ENCODE results near the gene PIK3AP1. TPM values are rescaled to one million over a fixed set of nuclear protein-coding genes. Genes with fewer than 3 reads are reported as not detected.
A peak's percentile ranks its signal among the peaks of the same experiment; 100 is the strongest.

PIK3AP1 gene
- total RNA-seq, 1 donor from 2014 or later: 6.9 TPM

DNA sequence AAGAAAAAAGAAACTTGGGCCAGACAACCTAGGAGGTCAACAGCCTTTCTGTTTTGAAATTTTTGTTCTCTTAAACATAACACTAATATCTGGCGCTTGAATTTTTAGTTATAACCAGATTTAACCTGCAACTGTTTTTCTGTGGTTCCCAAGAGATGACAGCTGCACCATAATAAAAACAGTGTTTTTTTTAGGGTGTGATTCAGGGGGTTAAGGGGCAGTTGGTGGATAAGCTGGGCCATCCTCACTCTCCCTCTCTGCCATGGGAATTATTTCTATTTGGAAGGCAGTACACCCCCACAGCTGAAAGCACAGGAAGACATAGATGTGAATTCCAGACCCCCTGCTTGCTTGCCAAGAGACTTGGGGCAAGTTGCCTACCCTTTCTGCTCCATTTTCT, 113.4 kb downstream of the PIK3AP1 start:
- DNase-seq (no peak), ATAC-seq (ENCODE audit: poor library complexity) (no peak)
- intact Hi-C loops (cut with DNase I): no loop called here

DNA sequence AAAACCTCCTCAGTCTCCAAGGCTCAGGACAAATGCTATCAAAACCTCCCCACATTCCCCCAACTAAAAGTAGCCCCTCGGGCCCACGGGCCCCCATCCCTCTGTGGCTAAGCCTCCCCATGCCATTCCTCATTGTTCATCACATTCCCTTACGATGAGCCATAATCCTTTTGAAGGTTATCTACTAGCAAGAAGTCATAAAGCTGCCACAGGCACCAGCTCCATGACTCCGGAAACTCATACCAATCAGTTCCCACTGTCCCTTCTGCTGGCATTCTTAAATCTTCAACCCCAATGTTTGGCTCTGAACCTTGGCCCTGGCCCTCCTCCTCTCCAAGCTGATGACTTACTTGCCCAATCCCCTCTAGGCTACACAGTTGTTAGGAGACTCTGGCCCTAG, 114.1 kb downstream of the PIK3AP1 start:
- DNase-seq (no peak), ATAC-seq (ENCODE audit: poor library complexity) (no peak)
- intact Hi-C loops (cut with DNase I): no loop called here

DNA sequence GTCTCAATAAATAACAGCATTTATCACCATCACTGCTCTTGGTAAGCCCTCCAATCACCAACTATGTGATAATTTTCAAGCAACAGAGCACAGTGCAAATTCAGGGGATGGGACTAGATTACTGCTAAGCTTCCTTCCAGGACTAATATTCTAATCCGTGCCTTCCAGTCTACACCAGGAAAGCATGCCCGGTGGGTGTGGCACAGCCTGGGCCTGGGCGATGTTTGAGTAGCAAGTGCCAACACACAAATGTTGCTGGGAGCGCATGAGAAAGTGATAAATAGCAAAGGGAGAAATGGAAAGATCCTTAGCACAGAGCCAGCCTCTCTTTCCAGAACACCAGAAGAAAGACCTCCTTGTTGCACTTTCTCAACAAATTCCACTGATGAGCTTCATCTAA, 120.0 kb downstream of the PIK3AP1 start:
- no peak for DNase-seq
- ATAC-seq (ENCODE audit: poor library complexity): no peak
- intact Hi-C loops (cut with DNase I): no loop called here

DNA sequence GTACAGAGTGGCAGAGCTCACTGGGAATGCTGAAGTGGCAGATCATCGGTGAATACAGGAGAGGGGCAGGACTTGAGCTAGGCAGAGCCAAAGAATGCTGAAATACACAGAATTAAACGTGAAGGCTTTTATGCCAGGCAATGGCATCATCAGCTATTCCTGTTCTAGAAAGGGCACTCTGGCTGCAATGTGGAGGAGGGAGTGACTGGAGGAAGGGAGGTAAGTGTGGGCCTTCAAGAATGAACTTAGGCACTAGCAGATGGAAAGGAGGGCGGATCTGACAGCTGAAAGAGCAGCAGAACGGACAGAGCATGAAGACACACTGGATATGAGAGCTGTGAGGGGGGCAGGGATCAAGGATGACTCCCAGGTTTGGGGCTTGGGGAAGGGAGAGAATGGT, 121.5 kb downstream of the PIK3AP1 start:
- no peak for ATAC-seq (ENCODE audit: poor library complexity)
- intact Hi-C loops (cut with DNase I): no loop called here
- DNase-seq: no peak

DNA sequence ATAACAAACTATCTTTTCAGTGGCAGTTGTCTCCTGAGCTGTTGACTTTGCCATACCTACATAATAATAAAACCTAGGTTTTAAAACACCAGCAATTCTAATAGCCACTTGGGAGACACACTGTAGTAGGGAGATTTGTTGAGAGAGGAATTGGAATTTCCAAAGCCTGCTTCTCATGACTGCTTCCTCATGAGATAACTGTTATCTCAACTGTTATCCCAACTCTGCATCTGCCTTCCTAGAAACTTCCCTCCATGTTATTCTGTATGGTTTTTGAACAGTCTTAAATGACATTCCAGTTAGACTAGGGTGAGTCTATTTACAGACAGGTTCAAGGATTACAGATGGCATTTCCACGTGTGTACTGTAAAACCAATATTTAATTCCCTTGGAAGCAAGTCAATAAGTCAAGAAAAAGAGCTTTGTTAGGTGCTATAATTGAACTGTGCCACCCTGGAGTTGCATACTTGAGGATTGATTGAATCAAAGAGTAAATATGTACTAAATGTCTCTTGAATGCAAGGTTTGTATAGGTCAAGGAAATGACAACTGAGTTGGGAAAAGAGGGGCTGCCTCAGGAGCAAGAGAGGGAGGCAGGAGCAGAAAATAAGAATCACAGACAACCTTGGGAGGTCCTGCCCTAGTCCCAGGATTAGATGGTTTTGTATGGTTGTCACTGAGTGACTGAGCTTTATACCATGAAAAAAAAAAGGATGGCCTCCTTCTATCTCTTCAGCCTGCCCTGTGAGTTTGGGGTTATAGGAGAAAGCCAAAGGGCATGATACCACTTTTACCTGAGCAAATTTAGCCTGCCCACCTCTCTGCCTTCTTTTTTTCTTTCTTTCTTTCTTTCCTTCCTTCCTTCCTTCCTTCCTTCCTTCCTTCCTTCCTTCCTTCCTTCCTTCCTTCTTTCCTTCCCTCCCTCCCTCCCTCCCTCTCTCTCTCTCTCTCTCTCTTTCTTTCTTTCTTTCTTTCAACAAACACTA, 123.6 kb downstream of the PIK3AP1 start:
- ATAC-seq (ENCODE audit: poor library complexity): no peak
- intact Hi-C loops (cut with DNase I): no loop called here
- DNase-seq: no peak

DNA sequence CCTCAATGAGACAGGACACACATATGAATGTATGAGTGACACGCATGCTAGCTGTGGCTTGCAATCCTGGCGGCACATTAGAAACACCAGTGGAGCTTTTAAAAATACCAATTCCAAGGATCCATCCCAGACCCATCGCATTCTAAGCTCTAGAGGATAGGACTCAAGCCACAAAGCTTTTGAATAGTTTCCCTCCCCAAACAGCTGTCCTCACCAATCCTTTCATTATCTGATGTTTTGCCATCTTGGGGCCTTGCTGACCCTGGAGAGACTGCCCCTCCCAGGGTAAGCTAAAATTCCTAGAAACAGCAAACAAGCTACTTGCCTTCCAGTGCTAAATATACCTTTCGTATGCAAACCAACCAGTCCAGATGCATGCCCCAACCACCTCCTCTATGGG, 124.6 kb downstream of the PIK3AP1 start:
- ATAC-seq (ENCODE audit: poor library complexity) (no peak), DNase-seq (no peak)
- intact Hi-C loops (cut with DNase I): no loop called here

DNA sequence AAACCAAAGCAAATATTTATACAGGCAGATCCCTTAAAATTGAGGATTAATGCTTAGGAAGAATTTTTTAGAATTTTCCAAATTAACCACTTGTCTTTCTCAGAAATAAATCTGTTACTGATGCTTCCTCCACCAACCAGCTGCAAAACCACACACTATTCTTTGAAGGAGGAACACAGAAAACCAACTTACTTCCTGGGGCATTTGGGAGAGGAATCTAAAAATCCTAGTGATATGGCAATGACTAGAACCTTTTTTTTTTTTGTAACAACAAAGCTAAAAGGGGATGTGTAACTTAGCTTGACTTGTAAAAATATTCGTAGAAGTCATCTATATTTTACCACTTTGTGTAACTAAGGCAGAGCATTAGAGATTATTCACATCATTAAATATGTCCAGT, 128.4 kb downstream of the PIK3AP1 start:
- ATAC-seq (ENCODE audit: poor library complexity): no peak
- intact Hi-C loops (cut with DNase I): no loop called here
- no peak for DNase-seq

DNA sequence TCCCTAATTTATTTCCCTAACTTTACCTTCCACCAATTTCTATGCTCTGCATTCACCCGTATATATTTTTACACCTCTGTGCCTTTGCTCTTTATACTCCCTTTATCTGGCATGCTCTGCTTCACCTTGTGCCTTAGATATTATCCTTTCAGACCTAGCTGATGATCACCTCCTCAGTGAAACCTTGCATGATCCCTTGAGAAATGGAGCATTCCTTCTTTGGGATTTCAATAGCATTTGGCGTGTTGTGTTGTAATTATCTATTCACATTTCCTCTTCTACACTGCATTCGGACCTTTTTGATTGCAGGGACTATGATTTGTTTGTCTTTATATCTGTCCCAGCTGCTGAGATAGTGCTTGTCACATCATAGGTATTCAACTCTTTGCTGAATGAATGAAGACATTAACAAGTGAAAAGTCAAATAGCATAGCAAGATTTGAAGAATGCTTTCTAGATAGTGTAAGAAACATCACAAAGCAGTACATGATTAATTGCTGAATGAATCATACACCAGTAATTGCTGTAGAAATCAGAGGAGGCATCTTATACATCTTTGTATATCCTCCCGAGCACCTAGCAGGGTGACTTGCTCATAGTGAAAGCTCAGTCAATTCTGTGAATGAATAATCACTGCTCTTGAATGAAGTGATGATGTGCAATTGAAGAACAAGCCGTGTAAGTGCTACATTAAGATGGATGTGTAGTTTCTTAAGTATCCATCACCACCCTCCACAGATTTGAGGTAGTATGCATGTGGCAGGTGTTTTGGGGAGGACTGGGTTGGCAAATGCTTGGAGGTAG, 131.5 kb downstream of the PIK3AP1 start:
- intact Hi-C loops (cut with DNase I): no loop called here

DNA sequence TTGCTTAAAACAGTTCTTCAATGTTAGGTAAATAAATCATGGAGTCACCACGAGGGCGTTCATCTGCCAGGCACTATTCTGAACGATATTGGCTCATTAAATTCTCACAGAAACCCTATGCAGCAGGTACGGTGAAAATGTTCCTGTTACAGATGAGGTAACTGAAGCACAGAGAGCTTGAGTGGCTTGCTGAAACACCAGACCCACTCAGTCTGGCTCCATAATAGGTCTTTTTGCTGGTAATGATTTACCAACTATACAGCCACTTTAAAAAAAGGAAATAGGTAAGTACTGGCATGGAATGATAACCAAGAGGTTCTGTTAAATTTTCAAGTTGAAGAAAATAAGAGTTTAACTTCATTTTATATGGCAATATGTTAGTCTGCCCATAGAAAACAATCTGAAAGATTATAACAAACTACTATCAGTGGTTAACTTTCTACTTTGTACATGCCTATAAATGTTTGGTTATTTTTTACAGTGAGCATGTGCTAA, 132.2 kb downstream of the PIK3AP1 start:
- ATAC-seq (ENCODE audit: poor library complexity) (no peak), DNase-seq (no peak)
- intact Hi-C loops (cut with DNase I): no loop called here

More for the DNA sequence above, 131.5 kb downstream of the PIK3AP1 start:
- DNase-seq (no peak), ATAC-seq (ENCODE audit: poor library complexity) (no peak)

DNA sequence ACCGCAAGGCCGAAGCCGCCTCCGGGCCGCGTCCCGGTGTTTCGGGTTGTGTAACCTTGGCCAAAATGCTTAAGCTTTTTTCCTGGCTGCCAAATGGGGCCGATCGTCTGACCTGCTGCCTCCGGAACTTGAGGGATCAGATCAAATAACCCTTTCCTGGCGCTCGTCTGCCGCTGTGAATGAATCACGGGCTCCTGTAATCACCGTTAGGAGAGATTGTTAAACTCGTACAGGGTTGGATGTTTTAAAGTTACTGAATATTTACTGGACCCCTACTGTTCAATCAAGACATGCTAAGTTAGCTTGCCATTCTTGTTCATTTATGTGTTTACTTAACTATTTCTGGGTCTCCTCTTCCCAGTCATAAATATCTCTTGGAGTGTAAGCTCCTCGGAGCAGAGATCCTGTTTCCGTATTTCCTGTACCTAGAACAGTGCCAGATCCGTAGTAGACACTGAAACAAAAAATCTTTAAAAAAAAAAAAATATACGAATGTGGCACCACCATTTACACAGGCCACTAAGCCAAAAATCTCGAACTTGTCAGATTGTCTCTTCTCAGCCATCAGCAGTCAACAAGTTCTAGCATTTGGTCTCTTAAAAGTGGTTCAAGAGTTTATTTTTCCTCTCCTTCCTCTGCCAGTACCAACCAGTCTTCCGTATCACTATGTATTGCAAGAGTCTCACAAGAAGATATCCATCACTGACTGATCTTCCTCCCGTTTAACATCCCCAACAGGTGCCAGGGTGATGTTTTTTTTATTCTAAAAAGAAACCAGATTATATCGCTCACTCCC, 132.9 kb downstream of the PIK3AP1 start:
- DNase-seq: no peak
- intact Hi-C loops (cut with DNase I): no loop called here
- peak; percentile 54 for ATAC-seq (ENCODE audit: poor library complexity)

DNA sequence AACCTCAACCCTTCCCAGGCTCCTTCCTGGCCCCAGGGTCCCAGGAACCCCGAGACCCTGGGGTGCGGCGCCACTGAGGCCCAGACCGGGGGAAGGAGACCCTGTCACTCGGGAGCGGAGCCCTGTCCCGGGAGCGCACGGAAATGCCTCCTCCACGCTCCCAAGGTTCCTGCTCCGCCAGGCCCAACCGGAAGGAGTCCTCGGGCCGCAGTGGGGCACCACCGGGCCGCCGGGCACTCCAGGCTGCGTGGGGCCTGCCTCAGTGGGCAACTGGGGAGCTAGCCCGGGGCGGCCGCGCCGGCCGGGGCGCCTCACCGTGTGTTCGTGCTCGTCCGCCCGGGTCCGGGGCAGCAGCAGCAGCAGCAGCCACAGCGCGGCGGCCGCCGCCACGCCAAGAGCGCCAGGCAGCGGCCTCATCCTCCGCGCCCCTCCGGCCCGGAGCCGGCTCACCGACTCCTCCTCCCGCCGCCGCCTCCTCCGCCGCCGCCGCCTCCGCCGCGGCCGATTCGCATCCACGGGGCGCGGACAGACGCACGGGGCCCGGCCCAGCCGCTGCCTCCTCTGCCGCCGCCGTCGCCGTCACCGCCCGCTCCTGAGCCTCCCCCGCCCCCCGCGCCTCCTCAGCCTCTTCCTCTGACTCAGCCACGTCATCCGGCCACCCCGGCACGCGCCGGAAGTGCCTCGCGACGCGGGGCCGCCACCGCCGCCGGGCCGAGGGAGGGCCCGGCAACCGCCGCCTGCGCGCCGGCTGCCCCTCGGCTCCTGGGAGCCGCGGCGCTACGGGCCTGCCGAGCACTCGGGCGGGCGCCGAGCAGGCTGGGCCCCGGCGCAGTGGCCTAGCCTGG, 133.7 kb downstream of the PIK3AP1 start, which contains the start of gene TM9SF3:
Gene TM9SF3 (minus strand): TSS at position 594 of the 845 bp plus-strand sequence. CDS start 177 bp downstream, at position 417.
- peak; percentile 92 for ATAC-seq (ENCODE audit: poor library complexity)
- intact Hi-C loops (cut with DNase I): no loop called here
- peak; percentile 97 for DNase-seq

DNA sequence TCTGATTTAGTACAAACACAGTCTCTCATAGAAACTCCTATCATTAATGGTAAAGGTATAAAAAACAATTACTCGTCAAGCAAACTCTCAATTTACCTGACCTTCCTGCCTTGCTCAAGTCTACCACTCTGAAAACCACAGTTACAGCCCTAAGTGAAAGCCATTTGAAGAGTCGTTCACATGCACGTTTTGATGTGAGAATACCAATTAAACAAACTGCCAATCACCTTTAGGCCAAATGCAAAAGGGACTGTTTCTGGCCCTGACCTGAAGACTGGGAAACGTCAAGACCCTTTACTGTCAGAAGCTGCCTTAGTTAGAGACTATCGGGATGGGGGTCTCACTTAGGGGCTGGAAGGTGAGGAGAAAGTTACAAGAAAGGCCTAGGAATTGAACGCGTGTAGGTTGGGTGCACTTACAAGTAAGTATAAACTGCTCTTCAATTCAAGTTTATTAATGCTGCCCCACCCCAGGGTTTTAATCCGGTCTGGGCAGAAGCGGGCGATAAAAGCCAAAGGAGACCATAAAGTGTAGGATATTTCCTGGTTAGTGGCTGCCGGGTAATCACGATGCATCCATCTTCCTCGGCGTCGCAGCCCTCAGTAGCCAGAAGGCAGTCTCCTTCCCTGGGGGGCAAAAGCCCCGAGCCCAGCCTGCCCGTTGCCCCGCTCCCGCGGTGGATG, 134.4 kb downstream of the PIK3AP1 start:
- ATAC-seq (ENCODE audit: poor library complexity): peak; percentile 4

DNA sequence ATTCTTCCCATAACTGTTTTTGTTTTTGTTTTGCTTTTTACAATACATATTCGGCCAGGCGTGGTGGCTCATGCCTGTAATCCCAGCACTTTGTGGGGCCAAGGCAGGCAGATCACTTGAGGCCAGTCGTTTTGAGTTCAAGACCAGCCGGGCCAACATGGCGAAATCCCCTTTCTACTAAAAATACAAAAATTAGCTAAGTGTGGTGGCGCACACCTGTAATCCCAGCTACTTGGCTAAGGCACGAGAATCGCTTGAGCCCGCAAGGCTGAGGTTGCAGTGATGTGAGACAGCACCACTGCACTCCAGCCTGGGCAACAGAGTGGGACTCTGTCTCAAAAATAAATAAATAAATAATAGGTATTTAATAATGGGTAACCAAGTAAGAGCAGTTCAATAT, 135.8 kb downstream of the PIK3AP1 start:
- intact Hi-C loops (cut with DNase I): no loop called here
- no peak for DNase-seq
- ATAC-seq (ENCODE audit: poor library complexity): no peak

More for the DNA sequence above, 134.4 kb downstream of the PIK3AP1 start:
- intact Hi-C loops (cut with DNase I): no loop called here
- no peak for DNase-seq

DNA sequence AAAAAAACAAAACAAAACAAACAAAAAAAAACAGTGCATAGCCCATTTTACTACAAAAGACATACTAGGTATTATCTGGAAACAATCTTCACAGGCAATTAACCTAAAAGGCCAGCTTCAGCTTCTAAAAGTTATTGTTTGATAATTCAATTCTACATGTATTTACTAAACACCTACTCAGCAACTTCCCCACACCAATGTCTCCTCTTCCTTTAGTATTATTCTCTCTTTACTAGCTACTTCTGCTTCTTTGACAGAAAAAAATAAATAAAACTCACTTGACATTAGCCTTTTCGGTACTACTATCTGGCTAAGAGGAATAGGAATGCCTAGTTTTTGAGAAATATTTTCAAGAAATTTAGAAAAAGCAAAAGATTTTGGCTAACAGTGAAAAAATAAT, 136.3 kb downstream of the PIK3AP1 start:
- no peak for DNase-seq
- intact Hi-C loops (cut with DNase I): no loop called here
- ATAC-seq (ENCODE audit: poor library complexity): no peak

DNA sequence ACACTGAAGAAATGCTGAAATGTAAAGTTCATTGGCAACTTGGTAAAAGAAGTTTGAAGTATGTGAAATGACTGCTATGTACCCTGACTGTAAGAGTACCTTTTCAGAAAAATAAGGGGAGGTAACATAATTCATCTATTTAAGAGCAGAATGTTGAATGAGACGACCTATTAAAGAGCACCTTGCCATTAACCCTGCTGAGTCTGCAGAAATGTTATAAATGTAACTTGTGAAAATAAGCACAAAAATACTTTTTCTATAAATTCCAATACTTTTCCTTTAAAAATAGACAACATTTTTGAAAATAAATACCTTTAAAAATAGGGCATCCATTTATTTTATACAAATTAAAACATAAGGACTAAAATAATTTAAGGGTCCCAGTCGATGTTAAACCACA, 141.2 kb downstream of the PIK3AP1 start:
- DNase-seq: no peak
- ATAC-seq (ENCODE audit: poor library complexity): no peak
- intact Hi-C loops (cut with DNase I): no loop called here

DNA sequence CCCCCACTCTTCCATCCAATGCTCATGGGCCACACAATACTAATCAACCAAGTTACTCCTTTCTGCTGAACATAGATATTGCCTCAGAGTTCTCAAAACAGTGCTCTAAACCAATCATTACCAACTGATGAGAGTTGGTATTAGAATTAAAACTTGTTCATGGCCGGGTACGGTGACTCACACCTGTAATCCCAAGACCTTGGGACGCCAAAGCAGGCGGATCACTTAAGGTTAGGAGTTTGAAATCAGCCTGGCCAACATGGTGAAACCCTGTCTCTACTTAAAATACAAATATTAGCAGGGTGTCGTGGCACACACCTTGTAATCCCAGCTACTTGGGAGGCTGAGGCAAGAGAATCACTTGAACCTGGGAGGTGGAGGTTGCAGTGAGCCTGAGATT, 141.7 kb downstream of the PIK3AP1 start:
- DNase-seq: no peak
- intact Hi-C loops (cut with DNase I): no loop called here
- ATAC-seq (ENCODE audit: poor library complexity): no peak

DNA sequence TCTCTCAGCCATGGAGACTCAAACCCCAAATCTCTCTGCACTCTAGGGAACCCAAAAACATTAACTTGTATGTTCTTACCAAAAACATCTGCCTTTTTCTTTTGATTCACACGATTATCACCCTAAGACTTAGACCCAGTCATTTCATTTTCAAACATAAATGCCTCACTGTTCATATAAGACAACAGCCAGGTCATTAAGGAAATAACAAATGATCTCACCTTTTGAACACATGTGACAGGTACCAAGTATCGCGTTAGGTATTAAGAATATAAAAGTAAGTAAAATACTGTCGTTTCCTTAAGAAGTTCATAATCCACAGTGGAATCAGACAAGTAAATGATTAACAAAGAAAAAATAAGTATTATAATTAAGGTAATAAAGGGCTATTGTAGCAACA, 142.3 kb downstream of the PIK3AP1 start:
- no peak for DNase-seq
- intact Hi-C loops (cut with DNase I): no loop called here
- no peak for ATAC-seq (ENCODE audit: poor library complexity)
